Measurements from ENCODE around the gene LCN1.
"Not testable (repeated sequence)": the region's sequence is repeated elsewhere in the genome, so short reads cannot be mapped to it uniquely, and the experiment has no call there.

The LCN1 gene

GRCh38 chr9:135549478-135550343 lies 28.5 kb downstream of the LCN1 start:
- not testable (repeated sequence) for DNase-seq

- DNase-seq = no peak
Observed at GRCh38 chr9:135550344-135550918, 29.2 kb downstream of the LCN1 start.

GRCh38 chr9:135551031-135551430 lies 29.8 kb downstream of the LCN1 start:
- no peak for DNase-seq

GRCh38 chr9:135551456-135551855 lies 30.2 kb downstream of the LCN1 start:
- no peak for DNase-seq

- DNase-seq = no peak
Observed at GRCh38 chr9:135552021-135552697, 30.9 kb downstream of the LCN1 start.

- no peak for DNase-seq
Observed at GRCh38 chr9:135552698-135553171, 31.5 kb downstream of the LCN1 start.

- no peak for DNase-seq
Observed at GRCh38 chr9:135554718-135555117, 33.5 kb downstream of the LCN1 start.

GRCh38 chr9:135555203-135555602 lies 34.0 kb downstream of the LCN1 start:
- DNase-seq = no peak

- DNase-seq = no peak
Observed at GRCh38 chr9:135555910-135556309, 34.7 kb downstream of the LCN1 start.

GRCh38 chr9:135559606-135560005 lies 38.4 kb downstream of the LCN1 start:
- no peak for DNase-seq

- no peak for DNase-seq
Observed at GRCh38 chr9:135561391-135562234, 40.4 kb downstream of the LCN1 start, which contains the start of gene PAEP. Gene PAEP, plus strand, starts transcription at chr9:135561756.

- no peak for DNase-seq
Observed at GRCh38 chr9:135562235-135562745, 41.0 kb downstream of the LCN1 start.

GRCh38 chr9:135563039-135563476 lies 41.8 kb downstream of the LCN1 start:
- no peak for DNase-seq

- no peak for DNase-seq
Observed at GRCh38 chr9:135563858-135564257, 42.6 kb downstream of the LCN1 start.

GRCh38 chr9:135565141-135565628 lies 43.9 kb downstream of the LCN1 start:
- DNase-seq = no peak

GRCh38 chr9:135565636-135566035 lies 44.4 kb downstream of the LCN1 start:
- no peak for DNase-seq

- DNase-seq = no peak
Observed at GRCh38 chr9:135566552-135566951, 45.3 kb downstream of the LCN1 start.

- no peak for DNase-seq
Observed at GRCh38 chr9:135567311-135567710, 46.1 kb downstream of the LCN1 start.

- no peak for DNase-seq
Observed at GRCh38 chr9:135568026-135568425, 46.8 kb downstream of the LCN1 start.

- DNase-seq = no peak
Observed at GRCh38 chr9:135570456-135570855, 49.2 kb downstream of the LCN1 start.

GRCh38 chr9:135572233-135572632 lies 51.0 kb downstream of the LCN1 start:
- DNase-seq = no peak

GRCh38 chr9:135573124-135573523 lies 51.9 kb downstream of the LCN1 start:
- DNase-seq = no peak

Measured in right forelimb (tissue), 1 donor.